GM18873 (cell line): ENCODE measurements around the gene FZR1.

Source experiments
- ATAC-seq: cut with Tn5 transposase; IDR thresholded peaks from one replicate; pipeline ENCODE4 v1.9.1; 2021; ENCODE audit warnings: mild to moderate bottlenecking, moderate library complexity, moderate number of reproducible peaks; ENCODE audit not compliant: unreplicated experiment, low FRiP score

FZR1 gene

DNA sequence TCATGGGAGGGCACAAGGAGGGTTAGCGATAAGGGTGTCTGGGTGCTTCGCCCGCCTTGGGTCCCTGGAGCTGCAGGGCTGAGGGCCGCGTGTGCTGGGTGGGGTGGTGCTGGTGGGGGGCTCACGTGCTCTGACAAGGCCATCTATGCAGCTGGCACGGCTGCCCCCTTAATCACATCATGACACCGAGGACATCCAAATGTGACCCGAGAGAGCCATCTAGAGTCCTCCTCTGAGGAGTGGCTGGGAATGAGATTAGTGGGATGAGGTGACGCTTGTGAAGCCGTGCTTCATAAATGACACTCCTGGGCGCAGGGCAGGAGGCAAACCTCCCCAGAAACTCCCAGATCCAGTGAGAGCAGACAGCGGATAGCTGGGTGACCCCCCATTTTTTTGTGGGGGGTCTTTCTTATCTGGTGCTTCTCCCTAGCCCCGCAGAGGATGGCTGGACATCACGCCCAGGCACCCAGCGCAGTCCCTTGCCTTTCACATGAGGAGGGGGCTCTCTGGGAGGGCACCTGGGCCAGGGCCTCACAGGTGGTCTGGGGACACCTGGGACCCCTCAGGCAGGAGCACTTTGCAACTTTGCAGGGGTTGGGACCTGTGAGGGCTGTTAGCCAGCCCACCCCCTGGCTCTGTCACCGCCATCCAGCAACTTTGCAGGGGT is 6.6 kb downstream of the FZR1 start:
- no peak for ATAC-seq

DNA sequence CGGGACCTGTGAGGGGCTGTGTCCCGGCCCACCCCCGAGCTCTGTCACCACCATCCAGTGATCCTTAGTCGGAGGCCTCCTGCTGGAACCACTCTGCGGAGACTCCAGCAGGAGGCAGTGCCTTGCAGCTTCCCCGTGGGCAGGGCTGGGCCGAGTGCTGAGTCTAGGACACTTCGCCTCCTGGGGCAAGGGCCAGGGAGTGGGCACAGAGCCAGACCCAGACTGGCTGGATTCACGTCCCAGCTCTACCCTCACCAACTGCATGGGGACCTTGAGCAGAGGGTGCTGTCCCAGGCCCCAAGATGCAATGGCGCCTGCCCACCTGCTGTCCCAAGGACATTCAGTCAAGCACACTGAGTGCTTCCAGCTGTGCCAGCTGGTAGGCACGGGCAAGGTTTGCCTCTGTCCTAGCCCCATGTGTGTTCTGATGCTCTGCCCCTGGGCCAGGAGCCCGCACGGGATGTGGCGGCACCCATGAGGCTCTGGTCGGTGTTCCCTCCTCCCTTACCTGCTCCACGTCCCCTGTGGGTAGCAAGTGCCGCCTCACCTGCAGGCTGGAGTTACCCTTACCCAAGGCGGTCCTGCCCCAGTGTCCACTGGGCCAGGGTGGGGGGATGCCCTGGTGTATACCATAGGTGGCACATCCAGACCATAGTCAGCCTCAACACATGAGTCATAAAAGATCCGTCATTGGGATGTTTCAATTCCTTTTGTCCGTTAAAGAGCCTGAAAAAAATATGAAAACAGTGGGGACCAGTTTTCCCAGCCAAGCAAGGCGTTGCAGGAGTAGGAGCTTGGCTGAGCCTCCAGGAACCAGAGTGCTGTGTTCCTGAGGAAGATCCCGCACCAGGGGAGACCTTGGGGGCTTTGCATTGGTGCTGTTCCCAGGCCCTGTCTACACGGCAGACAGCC is 7.4 kb downstream of the FZR1 start:
- no peak for ATAC-seq

DNA sequence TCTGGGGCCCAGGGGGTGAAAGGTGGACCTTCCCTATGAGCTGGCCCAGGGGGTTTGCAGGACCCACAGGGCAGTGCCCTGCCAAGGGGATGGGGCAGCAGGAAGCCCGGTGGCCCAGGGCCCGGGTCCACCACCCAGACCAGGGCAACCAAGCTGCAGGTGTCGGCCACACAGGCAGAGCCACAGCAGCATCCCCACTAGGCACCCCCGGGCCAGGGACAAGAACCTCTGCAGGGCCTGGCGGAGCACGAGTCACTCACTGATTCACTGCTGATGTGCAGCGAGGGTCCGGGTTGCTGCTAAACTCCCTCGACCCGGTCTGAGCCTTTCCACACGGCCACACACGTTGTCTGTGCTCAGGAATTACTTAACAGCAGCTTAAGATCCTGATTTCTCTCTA is 8.8 kb downstream of the FZR1 start:
- ATAC-seq: no peak

DNA sequence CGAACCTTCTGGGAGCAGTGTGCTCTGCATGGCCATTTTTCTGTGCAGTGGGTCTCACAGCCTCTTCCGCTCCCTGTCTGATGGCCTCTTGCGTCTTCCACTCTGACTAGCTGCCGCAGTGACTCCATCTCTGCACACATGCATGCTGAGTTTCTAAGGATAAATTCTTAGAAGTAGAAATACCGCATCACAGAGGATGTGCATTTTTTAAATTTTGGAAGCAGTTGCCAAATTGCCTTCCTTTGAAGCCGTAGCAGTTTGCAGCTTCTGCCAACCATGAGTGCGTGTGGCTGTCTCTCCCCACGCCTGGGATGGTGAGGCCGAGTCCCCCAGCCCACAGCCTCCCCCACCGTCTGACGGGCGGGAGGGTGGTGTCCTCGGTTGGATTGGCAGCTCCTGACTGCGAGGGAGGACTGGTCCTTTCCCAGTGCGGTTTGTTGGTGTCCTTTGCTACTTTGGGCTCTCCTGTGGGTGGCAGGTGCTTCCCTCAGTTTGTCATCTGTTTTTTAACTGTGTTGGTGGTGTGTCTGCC is 9.8 kb downstream of the FZR1 start:
- no peak for ATAC-seq

DNA sequence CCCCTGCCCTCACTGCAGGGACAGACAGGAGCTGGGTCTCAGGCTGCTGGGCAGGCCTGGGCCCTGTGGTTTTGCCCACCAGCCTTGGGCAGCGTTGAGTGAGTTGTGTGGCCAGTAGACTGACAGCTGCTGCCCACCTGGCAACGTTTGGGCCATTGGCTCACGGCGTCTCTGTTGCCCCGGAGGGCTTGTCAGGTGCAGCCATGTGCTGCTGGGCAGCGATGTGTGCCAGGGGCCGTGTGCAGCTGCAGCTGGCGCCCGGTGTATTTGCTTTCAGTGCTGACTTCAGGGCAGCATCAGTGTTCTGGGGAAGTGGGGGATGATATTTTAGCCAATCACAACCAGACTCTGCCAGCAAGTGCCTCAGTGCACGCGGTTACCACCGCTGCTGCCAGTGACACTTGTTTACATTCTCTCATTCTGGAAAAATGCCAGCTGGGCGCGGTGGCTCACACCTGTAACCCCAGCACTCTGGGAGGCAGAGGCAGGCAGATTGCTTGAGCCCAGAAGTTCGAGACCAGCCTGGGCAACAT is 10.6 kb downstream of the FZR1 start:
- ATAC-seq: no peak

DNA sequence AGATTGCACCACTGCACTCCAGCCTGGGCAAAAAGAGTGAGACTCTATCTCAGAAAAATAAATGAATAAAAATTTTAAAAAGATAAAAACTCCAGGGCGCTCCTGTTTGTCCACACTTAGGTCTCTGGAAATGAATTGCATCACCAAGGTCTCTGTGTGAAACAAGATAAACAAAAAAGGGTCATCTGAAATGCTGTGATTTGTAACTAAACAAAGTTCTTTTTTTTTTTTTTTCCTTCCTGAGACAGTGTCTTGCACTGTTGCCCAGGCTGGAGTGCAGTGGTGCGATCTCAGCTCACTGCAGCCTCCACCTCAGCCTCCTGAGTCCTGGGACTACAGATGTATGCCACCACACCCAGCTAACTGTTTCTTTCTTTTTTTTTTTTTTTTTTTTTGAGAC is 11.5 kb downstream of the FZR1 start:
- ATAC-seq: no peak

DNA sequence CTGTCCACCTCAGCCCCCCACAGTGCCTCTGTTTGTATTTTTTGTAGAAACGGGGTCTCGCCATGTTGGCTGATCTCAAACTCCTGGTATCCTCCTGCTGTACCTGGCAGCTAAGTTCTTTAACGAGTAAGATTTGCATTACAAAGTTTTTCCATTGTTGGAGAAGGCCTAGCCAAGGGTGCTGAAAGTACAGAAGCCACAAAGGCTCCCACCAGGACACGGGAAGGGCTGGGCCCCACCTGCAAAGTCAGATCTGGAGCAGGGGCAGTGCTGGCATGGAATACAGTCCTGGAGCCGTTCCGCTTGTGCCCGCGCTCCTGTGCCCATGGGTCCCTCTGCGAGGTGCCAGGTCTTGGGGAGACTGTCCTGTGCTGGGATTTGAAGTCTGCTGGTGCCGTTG is 12.1 kb downstream of the FZR1 start:
- ATAC-seq: no peak

DNA sequence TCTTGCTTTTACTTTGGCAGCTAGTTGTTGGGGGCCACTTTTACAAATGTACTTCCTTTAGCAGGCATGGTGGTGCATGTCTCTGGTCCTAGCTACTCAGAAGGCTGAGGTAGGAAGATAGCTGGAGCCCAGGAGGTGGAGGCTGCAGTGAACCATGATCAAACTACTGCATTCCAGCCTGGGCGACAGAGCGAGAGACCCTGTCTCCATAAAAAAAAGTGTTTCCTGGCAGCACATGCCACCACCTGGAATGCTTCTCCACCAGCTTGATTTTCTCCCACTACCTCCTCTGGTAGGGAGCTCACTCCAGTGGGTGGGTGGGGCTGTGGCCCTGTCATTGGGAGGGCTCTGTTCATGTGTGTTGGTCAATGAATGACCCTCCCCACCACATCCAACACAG is 12.5 kb downstream of the FZR1 start:
- ATAC-seq: no peak

DNA sequence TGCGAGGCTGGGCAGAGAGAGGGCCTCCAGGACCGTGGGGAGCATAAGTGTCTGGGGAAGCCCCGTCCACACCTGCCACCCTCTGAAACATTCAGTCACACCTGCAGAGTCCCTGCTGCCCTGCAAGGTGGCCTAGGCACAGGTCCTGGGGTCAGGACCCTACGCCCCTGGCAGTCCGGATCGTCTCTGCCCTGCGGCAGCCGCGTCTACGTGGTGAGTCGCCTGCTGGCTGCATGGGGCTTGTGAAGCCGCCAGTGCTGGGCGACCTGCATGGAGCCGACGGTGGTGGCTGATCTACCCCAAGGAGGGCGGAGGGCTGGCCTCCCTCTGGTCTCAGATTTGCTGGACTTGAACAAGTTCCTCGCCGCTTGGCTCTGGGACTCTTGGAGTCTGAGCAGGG is 13.0 kb downstream of the FZR1 start:
- no peak for ATAC-seq

DNA sequence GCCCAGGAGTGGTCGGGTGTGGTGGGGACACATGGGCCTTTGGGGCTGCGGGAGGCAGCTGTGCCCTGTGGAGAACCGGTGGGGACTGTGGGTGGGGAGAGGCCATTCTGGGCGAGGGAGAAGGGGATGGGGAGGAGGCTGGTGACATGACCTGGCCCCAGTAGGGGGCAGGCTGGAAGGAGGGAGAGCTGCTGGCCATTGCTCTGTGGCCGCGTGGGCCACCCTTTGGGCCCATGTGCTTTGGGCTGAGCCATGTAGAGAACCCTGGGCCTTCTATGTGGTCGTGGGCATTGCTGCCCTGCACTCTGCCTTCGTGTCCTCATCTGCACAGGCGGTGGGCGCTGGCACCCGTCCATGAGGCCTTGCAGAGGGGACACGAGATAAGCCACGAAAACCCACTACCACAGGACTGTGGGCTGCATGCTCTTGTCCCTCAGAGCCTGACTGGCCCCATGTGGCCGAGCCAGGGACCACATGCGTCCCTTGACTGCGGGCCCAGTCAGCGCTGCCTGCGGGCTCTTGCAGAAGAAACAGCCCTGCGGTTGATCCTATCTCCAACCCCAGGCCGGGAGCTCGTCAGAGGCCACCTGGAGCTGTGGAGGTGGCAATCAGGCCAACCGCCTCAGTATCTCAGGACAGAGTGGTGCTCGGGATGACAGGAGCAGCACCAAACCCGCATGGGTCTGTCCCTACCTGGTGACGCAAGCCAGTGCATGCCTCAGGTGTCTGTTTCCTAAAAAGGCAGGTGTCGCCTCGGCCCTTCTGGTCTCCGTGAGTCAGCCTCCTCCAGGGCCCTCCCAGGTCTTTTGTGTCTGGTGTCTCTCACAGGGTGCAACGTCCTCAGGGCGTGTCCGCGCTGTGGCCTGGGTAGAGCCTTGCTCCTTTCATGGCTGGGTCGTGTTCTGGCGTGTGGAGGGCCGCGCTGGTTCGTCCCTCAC is 14.3 kb downstream of the FZR1 start:
- ATAC-seq: no peak

DNA sequence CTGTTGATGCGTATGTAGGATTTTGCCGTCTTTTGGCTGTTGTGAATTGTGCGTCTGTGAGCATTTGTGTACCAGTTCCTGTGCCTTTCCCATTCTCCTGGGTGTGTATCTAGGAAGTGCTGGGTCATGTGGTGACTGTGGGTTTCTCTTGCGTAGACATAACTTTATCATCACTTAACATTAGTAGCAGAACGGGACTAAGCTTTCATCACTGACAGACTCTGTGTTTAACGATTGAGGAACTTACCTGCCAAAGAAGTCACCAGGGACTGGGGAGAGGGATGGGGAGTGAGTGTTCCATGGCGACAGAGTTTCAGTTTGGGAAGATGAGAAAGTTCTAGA is 15.0 kb downstream of the FZR1 start:
- no peak for ATAC-seq

DNA sequence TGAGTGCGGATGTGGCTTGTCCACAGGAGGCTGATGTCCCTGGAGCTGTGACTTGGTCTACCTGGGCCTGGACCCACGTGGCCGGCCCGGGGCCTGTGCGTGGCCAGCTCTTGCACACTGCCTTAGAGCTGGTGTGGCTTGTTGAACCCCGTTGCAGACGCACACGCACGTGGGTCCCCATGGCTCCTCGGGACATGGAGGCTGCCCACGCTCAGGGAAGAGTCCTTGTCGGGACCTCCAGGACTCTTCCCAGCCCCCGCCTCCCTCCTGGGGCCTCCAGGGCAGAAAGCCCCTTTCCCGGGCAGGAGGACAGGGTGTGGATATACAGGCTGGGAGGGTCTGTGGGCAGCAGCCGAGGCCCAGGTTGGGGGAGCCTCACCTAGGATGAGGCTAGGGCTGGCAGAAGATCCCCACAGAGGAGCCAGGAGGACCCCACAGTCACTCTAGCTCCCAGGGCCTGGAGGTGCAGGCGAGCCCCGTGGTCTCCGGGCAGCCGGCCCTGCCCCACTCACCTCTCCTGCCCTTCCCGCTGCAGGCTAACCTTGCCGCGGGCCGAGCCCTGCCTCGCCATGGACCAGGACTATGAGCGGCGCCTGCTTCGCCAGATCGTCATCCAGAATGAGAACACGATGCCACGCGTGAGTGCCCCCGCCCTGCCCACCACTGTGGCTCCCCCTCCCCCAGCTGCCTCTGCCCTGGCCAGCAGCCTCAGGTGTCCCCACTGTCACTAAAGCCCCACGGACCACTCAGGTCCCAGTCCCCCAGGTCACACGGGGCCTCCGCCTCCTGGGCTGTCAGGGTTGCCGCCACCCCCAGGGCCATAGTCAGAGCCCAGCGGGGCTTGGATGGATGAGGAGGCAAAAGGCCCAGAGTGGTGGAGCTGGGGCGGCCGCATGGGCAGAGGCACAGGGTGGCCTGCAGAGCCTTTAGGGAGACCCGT is 16.6 kb downstream of the FZR1 start:
- no peak for ATAC-seq

DNA sequence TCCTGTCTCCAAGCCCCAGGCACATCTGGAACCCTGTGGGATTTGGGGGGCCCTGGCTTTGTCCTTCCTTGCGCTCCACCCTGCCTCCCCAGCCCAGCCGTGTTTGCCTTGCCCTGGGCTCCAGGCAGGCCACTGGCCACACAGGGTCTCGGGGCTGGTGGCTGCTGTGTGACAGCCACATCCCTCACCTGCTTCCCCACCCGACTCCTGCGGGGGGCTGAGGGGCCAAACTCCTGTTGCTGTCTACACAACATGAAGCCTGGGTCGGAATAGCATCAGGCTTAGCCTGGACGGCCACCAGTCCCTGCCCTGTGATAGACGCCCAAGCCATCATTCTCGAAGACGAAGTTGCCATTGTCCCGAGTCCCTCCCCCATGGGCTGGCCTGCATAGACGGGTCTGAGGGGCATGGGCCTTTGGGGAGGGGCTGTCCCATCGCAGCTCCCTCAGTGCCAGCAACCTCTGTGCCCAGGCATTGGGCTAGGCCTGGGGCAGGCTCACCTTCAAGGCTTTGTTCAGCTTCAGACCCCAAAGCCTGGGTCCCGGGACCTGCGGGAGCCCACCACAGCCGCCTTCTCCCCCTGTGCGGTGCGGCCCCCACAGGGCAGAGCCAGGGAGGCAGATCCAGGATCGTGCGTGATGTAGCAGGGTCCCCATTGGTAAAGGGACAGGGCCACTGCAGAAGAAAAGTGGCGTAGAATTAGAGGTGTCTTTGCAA is 17.4 kb downstream of the FZR1 start:
- ATAC-seq: no peak

DNA sequence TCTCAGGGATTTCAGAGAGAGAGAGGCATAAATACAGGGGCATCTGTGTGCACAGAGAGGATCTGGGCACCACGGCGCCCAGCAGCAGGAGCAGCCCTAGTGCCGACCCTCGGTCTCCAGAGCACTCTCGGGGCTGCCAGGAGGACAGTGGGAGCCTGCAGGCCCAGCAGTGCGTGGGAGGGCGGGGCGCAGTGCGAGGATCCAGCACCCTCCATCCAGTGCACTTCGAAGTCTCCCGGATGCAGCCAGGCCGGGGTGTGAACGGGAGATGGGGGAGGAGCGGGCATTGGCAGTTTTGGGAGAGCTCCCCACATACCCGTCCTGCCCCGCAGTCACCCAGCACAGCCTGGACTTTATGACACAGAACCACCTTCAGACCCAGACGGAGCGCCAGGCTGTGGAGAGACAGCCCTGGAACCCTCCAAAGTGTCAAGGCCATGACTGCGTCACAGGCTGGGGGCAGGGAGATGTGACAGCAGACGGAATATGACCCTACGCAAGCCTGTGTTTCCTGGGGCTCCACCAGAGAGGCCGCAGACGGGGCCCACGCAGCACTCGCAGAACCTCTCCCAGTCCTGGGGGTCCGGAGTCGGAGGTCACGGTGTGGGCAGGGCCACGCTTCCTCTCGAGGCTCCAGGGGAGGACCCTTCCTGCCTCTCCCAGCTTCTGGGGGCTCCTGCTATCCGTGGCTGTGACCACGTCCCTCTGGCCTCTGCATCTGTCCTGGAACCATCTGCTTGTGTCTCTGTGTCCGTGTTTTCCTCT is 18.1 kb downstream of the FZR1 start:
- no peak for ATAC-seq

DNA sequence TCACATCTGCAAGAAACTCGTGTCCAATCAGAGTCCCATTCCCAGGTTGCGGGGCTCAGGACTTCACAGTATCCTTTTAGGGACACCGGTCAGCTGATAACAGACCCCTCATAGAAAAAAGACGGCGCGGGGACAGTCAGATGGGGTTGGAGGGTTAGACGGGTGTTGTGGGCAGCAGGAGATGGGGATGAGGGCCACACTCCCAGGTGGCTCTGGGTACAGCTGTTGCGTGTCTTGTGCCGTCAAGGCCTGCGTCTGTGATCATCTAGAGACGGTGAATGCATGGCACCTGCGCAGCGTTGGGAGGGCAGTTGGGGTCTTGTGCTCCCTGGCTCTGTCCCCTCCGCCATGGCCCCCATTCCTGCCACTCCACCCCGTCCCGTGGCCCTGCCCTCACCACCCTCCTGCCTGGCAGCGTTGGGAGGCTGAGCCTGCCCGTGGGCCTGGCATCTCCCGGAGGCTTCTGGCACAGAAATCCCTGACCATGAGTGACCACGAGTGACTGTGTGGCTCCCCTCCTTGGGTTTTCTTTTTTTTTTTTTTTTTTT is 18.9 kb downstream of the FZR1 start:
- ATAC-seq: no peak

DNA sequence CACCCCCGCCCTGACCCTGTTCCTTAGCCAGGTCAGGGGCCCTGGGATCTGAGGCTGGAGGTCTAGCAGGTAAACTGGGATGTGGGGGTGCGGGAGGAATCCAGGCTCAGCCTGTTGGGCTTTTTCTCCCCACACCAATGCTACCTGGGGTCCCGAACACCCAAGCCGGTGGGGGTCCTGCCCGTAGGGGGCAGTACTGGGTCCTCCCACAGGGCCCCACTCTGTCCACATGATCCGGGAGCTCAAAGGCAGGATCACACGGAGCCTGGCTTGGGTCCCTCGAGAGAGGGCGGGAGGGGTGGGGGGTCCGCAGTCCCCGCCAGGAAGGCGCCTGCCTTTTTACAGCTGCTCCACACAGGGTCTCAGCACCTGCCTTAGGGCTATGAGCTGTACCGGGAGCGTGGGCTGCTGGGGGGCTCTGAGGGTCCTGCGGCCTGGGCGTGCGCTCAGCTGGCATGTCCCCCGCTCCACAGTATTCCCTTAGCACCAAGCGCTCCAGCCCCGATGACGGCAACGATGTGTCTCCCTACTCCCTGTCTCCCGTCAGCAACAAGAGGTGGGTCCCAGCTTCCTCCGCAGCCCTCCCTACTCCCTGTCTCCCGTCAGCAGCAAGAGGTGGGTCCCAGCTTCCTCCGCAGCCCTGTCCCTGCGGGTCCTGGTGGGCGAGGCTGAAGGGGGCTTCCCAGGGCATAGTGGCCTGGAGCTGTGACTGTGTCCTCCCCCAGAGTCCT is 20.6 kb downstream of the FZR1 start:
- no peak for ATAC-seq

DNA sequence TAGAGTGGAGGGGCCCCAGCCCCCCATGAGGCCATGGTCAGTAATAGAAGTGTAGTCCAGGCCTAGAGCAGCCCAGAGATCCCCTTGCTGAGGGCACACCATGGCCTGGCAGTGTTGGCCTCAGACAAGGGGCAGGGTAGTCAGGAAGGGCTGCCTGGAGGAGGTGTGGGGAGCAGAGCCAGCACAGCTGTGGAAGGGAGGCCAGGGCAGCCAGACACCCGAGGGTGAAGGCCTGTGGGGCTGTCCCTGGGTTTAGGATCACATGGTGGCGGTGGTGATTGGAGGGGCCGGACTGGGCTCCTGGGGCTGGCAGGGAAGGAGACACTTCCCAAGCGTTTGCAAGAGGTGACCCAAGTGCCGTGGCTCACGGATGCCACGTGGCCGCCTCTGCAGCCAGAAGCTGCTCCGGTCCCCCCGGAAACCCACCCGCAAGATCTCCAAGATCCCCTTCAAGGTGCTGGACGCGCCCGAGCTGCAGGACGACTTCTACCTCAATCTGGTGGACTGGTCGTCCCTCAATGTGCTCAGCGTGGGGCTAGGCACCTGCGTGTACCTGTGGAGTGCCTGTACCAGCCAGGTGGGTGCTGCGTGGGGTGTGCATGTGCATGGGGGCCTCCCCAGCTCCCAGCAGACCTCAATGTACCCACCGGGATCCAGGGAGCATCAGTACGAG is 21.3 kb downstream of the FZR1 start:
- no peak for ATAC-seq
